ENCODE data around the gene RBM47. TPM values are rescaled to one million over a fixed set of nuclear protein-coding genes. Genes with fewer than 3 reads are reported as not detected.
"Not testable (repeated sequence)": the region's sequence is repeated elsewhere in the genome, so short reads cannot be mapped to it uniquely, and the experiment has no call there.

RBM47 gene
- total RNA-seq, 1 donor from 2014 or later = 0.98 TPM

- no peak for TF ChIP-seq CTCF (IDR thresholded peaks at IDR 0.05; ENCODE audit: partially characterized antibody, unreplicated experiment)
- Mint-ChIP-seq H3K36me3 (ENCODE audit: unreplicated experiment) (no peaks in the 10 kb centered on the region), H3K27me3 (ENCODE audit: unreplicated experiment) (no peaks in the 10 kb centered on the region), H3K27ac (ENCODE audit: unreplicated experiment) (no peak overlapping the region), H3K4me1 (ENCODE audit: low read depth, unreplicated experiment) (no peaks in the 10 kb centered on the region), H3K9me3 (ENCODE audit: unreplicated experiment) (no peaks in the 10 kb centered on the region), H3K4me3 (ENCODE audit: unreplicated experiment) (no peak overlapping the region)
- no peak for DNase-seq
Observed at GRCh38 chr4:40448875-40449274, 180.8 kb downstream of the RBM47 start.

- Mint-ChIP-seq H3K4me1 (ENCODE audit: low read depth, unreplicated experiment) (no peaks in the 10 kb centered on the region), H3K27ac (ENCODE audit: unreplicated experiment) (no peak overlapping the region), H3K27me3 (ENCODE audit: unreplicated experiment) (no peaks in the 10 kb centered on the region), H3K9me3 (ENCODE audit: unreplicated experiment) (no peaks in the 10 kb centered on the region), H3K4me3 (ENCODE audit: unreplicated experiment) (no peak overlapping the region), H3K36me3 (ENCODE audit: unreplicated experiment) (no peaks in the 10 kb centered on the region)
- no peak for DNase-seq
- no peak for TF ChIP-seq CTCF (IDR thresholded peaks at IDR 0.05; ENCODE audit: partially characterized antibody, unreplicated experiment)
Observed at GRCh38 chr4:40446839-40447238, 182.8 kb downstream of the RBM47 start.

GRCh38 chr4:40446261-40446750 lies 183.4 kb downstream of the RBM47 start:
- DNase-seq; H3K9me3 Mint-ChIP-seq (ENCODE audit: unreplicated experiment); H3K4me3 Mint-ChIP-seq (ENCODE audit: unreplicated experiment); H3K27me3 Mint-ChIP-seq (ENCODE audit: unreplicated experiment); H3K4me1 Mint-ChIP-seq (ENCODE audit: low read depth, unreplicated experiment); H3K36me3 Mint-ChIP-seq (ENCODE audit: unreplicated experiment); H3K27ac Mint-ChIP-seq (ENCODE audit: unreplicated experiment): not testable (repeated sequence)

GRCh38 chr4:40445671-40446070 lies 184.0 kb downstream of the RBM47 start:
- no peaks in the 10 kb centered on the region for H3K27me3 Mint-ChIP-seq (ENCODE audit: unreplicated experiment)

GRCh38 chr4:40441430-40441829 lies 188.2 kb downstream of the RBM47 start:
- peaks cover 5% of the 10 kb centered on the region for H3K36me3 Mint-ChIP-seq (ENCODE audit: unreplicated experiment)
- no peak overlapping the region for H3K27ac Mint-ChIP-seq (ENCODE audit: unreplicated experiment)
- no peak for DNase-seq
- no peak for TF ChIP-seq CTCF (IDR thresholded peaks at IDR 0.05; ENCODE audit: partially characterized antibody, unreplicated experiment)
- no peaks in the 10 kb centered on the region for H3K4me1 Mint-ChIP-seq (ENCODE audit: low read depth, unreplicated experiment)
- no peak overlapping the region for H3K4me3 Mint-ChIP-seq (ENCODE audit: unreplicated experiment)
- peaks cover 3% of the 10 kb centered on the region for H3K9me3 Mint-ChIP-seq (ENCODE audit: unreplicated experiment)
- H3K27me3 Mint-ChIP-seq (ENCODE audit: unreplicated experiment) = no peaks in the 10 kb centered on the region

More at GRCh38 chr4:40445671-40446070, 184.0 kb downstream of the RBM47 start:
- Mint-ChIP-seq H3K36me3 (ENCODE audit: unreplicated experiment) (no peaks in the 10 kb centered on the region), H3K4me1 (ENCODE audit: low read depth, unreplicated experiment) (no peaks in the 10 kb centered on the region), H3K27ac (ENCODE audit: unreplicated experiment) (no peak overlapping the region), H3K4me3 (ENCODE audit: unreplicated experiment) (no peak overlapping the region), H3K9me3 (ENCODE audit: unreplicated experiment) (no peaks in the 10 kb centered on the region)
- no peak for DNase-seq
- TF ChIP-seq CTCF (IDR thresholded peaks at IDR 0.05; ENCODE audit: partially characterized antibody, unreplicated experiment) = no peak

Data from glutamatergic neuron (in vitro differentiated cells).